Fibroblast of lung (primary cell): ENCODE measurements around the gene MAP4K4.

Experiments used
- EZH2 ChIP-seq: IDR thresholded peaks from 2 replicates; pipeline ENCODE4 v1.5.1; 2012; ENCODE audit warnings: low read length, control low read depth, mild to moderate bottlenecking; ENCODE audit errors: missing control alignments
- TF ChIP-seq, protein P1 (sequence below), 2 donors: IDR thresholded peaks in 1 of 2; conservative IDR thresholded peaks in 1 of 2; 1 replicate in 1 of 2; 2 replicates in 1 of 2; pipeline ENCODE4 v1.5.1; 2011 to 2012; ENCODE audit warnings: low read length in 2 of 2, control low read depth in 1 of 2, inconsistent platforms in 1 of 2, low read depth in 1 of 2, mild to moderate bottlenecking in 1 of 2

DNA sequence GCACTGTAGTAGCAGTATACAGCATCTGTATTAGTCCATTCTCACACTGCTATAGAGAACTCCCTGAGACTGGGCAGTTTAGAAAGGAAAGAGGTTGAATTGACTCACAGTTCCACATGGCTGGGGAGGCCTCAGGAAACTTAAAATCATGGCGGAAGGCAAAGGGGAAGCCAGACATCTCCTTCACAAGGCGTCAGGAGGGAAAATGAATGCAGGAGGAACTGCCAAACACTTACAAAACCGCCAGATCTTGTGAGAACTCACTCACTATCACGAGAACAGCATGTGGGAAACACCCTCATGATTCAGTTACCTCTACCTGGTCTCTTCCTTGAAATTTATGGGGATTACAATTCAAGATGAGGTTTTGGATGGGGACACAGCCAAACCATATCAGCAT is 25.4 kb downstream of the MAP4K4 start:
- TF ChIP-seq, protein P1, sequence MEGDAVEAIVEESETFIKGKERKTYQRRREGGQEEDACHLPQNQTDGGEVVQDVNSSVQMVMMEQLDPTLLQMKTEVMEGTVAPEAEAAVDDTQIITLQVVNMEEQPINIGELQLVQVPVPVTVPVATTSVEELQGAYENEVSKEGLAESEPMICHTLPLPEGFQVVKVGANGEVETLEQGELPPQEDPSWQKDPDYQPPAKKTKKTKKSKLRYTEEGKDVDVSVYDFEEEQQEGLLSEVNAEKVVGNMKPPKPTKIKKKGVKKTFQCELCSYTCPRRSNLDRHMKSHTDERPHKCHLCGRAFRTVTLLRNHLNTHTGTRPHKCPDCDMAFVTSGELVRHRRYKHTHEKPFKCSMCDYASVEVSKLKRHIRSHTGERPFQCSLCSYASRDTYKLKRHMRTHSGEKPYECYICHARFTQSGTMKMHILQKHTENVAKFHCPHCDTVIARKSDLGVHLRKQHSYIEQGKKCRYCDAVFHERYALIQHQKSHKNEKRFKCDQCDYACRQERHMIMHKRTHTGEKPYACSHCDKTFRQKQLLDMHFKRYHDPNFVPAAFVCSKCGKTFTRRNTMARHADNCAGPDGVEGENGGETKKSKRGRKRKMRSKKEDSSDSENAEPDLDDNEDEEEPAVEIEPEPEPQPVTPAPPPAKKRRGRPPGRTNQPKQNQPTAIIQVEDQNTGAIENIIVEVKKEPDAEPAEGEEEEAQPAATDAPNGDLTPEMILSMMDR (conservative IDR thresholded peaks at IDR 0.05 in 1 of 2, IDR thresholded peaks at IDR 0.05 in 1 of 2; ENCODE audit: low read depth in 1 of 2, low read length in 2 of 2) = no peak
- TF ChIP-seq EZH2 = no peak
